ENCODE data around the gene CERT1.

CERT1 gene

GRCh38 chr5:75550597-75550996 is 39.2 kb upstream of the CERT1 start:
- no peak overlapping the region for H3K27ac ChIP-seq
- TF ChIP-seq CTCF (conservative IDR thresholded peaks at IDR 0.05) (no peak), ZFX (IDR thresholded peaks at IDR 0.05) (no peak)

- no peak for TF ChIP-seq ZFX (IDR thresholded peaks at IDR 0.05)
- TF ChIP-seq CTCF (conservative IDR thresholded peaks at IDR 0.05) = no peak
- no peak overlapping the region for H3K27ac ChIP-seq
These were observed 36.4 kb upstream of the CERT1 start for GRCh38 chr5:75547812-75548211.

- no peak for TF ChIP-seq ZFX (IDR thresholded peaks at IDR 0.05)
- TF ChIP-seq CTCF (conservative IDR thresholded peaks at IDR 0.05) = no peak
These were observed 35.4 kb upstream of the CERT1 start for GRCh38 chr5:75546830-75547229.

GRCh38 chr5:75545131-75545530 is 33.7 kb upstream of the CERT1 start:
- H3K27ac ChIP-seq = no peak overlapping the region
- TF ChIP-seq CTCF (conservative IDR thresholded peaks at IDR 0.05) (no peak), ZFX (IDR thresholded peaks at IDR 0.05) (no peak)

More at GRCh38 chr5:75546830-75547229, 35.4 kb upstream of the CERT1 start:
- no peak overlapping the region for H3K27ac ChIP-seq

GRCh38 chr5:75538211-75538610 is 26.8 kb upstream of the CERT1 start:
- TF ChIP-seq ZFX (IDR thresholded peaks at IDR 0.05) = no peak
- TF ChIP-seq CTCF (conservative IDR thresholded peaks at IDR 0.05) = no peak
- no peak overlapping the region for H3K27ac ChIP-seq

- no peak overlapping the region for H3K27ac ChIP-seq
- no peak for TF ChIP-seq ZFX (IDR thresholded peaks at IDR 0.05)
- no peak for TF ChIP-seq CTCF (conservative IDR thresholded peaks at IDR 0.05)
These were observed 25.4 kb upstream of the CERT1 start for GRCh38 chr5:75536694-75537360.

- no peak overlapping the region for H3K27ac ChIP-seq
- TF ChIP-seq ZFX (IDR thresholded peaks at IDR 0.05) = no peak
- TF ChIP-seq CTCF (conservative IDR thresholded peaks at IDR 0.05) = no peak
These were observed 24.7 kb upstream of the CERT1 start for GRCh38 chr5:75536147-75536546.
